Inferior parietal cortex (tissue), 1 donor: ENCODE measurements around the gene SMIM45.

Experiments used
- DNase-seq: peaks from one replicate; pipeline ENCODE4 v3.0.0-alpha.2; 2016; ENCODE audit errors: extremely low spot score

The SMIM45 gene

DNA sequence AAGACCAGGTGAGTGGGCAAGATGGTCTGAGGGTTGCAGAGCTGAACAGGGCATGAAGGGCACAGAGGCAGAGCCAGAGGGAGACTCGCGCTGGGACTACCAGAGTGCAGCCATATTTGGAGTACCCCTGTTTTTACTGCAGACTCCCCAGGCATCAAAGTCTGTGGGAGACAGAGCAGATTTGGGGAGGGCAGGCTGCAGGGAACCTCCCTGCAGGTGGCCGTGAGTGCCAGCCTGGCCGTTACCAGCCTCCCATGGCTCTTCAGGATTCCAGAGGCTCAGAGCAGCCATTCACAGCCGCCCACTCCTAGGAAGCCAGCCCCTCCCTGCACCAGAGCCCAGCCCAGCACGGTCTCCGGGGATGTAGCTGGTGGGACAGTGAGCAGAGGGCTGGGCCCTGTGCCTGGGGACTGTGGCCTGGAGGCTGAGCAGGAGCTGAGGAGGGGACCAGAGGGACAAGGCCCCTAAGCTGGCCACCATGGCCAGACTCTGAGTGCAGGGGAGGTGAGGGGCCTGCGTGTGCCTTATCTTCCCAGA is 17.2 kb downstream of the SMIM45 start, which contains the start of gene SEPTIN3:
SEPTIN3 (plus strand) TSS at position 334 of the 537 bp plus-strand sequence. CDS start 2,050 bp downstream, outside the sequence.
- DNase-seq, result no peak

DNA sequence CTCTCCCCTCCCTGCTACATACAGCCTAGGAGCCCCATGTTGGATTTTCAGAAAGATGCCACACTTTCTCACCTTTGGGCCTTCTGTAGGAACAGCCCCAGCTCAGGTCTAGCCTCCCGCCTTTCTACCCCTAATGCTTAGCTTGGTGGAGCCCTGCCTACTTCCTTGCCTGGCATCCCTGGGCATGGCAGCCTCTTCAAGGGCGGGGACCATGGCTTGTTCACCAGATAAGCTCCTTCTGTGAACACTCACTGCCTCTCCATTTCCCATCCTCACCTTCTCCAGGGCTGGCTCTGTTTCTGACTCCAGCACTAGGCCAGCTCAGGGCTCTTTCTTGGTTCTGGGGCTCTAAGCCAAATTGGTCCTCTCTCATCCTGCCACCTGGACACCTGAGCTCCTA is 18.7 kb downstream of the SMIM45 start:
- no peak for DNase-seq

DNA sequence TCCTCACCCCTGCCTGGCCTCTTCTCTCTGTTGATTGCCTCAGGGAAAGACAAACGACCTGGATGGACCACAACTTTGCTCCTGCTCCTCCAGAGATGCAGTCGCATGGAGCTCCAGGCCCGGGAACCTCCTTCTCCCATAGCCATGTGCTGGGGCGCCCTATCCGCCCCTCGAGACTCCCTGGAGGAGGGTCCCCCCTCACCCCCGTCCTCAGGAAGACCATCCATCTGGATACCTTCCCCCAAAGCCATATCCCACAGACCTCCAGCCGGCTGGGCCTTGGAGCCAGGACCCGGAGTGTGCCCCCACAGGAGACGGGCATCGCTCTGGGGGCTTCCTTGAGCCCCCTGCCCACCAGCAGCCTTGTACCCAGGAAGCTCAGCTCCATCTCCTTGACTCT is 19.5 kb downstream of the SMIM45 start:
- no peak for DNase-seq

DNA sequence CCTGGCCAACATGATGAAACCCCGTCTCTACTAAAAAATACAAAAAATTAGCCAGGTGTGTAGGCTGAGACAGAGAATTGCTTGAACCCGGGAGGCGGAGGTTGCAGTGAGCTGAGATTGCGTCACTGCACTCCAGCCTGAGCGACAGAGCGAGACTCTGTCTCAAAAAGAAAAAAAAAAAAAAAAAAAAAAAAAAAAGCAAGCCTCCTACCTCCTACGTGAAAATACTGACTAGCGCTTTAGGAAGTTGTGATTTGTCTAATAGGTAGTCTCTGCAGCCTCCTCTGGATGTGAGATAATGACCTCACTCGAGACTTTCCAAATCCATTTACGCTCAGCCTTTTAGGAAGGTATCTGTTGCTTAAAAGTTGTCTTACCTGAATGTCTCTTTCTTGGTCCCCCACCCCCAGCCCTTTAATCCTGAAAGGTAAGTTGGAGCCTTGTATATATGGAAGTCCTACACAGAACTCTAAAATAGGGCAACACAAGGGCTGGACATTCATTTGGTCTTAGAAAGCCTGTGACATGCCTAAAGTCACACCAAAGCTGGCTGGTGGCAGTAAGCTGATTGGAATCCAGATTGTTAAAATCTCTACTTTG is 22.8 kb downstream of the SMIM45 start:
- no peak for DNase-seq

DNA sequence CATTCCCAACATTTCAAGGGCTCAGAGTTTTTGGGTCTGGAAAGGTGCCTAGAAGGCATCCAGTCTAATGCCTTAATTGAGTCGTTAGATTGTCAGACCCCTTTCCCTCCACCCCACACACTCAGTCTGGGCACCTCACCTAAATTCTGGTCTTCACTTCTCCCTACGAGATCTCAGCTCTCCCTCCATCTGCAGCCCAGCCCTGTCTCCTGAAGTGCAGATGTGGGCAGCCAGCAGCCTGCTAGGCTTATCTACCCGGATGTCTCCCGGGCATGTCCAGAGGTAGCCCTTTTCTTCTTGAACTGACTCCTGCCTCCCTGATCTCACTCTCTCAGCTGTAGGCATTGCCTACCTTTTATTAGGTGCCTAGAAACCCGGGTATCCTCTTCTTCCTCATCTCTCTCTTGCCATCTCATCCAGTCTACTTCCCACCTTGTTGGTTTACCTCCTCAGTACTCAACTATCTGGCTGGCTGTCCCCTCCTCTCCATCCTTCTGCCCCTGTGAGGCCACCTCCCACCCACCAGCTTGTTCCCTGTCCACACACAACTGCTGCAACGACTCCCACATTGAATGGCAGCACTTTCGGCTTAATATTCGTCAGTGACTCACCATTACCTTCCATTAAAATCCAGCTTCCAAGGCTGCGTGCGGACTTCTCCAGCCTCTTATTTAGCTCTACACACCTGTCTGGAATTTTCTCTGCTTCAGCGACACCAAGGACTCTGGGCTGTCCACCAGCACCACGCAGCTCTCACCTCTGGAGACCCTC is 23.5 kb downstream of the SMIM45 start:
- DNase-seq, result no peak

DNA sequence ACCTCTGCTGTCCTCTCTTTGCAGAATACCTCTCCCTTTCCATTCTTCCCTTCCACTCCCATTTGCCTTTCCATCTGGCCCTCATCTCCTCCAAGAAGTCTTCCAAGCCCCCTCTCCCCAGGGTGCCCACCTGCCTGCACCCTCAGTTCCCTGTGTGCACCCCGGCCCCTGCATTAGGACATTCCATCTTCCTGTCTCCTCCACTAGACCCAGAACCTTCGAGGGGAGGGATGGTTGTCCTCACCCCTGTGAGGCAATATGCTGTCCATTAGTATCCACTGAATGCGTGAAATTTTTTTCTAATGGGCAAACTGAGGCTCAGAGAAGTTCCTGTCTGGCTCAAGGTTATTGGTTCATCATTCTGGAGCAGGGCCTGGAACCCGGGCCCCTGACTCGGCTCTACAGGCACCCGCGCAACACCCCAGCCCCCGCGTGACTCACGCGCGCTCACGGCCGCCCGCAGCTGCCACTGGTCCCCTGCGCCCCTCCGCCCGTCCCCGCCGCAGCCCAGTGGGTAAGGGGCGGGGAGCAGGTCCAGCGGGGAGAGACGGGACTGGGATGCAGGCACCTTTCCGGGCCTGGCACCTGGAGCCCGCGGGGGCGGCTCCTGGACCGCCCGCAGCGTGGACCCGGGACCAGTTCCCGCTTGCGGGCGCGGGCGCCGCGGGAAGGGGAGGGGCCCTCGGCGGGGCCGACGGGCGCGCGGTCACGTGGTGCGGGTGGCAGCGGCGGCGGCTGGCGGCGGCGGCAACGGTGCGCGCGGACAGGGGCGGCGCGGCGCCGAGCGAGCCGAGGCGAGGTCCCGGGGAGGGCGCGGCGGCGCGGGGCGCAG is 24.3 kb downstream of the SMIM45 start:
- DNase-seq, result peak; percentile 33

DNA sequence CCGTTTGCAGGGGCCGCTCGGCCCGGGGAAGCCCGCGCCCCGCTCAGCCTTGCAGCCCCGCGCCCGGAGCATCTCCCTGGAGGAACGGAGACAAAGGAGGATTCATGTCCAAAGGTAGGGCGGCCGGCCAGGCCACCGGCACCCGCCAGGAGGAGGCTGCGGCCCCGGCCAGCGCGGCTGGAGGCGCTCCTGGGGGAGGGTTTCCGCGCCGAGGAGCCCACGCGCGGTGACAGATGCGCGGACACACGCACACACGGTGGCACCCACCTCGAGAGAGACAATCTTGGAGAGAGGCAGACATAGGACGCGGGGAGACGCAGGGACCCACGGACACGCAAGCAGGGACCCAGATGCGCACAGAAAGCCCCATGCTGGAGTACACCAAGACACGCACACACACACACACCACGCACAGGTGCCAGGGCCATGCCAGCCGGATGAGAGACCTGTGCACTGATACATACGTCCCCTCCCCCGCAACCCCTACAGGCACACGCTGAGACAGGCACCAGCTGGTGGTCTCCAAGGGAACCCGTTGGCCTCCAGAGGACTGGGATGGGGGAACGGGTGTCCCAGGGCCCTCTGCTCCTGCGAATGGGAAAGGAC is 25.1 kb downstream of the SMIM45 start:
- no peak for DNase-seq

DNA sequence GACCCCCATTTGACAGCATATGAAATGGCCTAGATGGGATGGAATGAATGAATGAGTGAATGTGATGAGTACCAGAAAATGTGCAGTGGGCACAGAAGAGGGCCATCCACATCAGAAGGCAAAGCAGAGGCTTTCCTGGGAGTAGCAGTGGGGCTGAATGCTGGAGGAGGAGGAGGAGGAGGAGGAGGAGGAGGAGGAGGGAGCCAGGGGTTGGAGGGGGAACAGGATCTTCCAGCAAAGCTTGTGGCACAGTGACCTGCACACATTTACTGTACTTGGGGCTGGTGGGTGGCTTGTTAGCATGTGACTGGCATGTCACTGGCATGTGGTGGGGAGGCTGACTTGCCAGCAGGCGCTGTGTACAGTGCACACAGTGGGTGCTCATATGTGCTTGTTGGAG is 26.8 kb downstream of the SMIM45 start:
- no peak for DNase-seq

DNA sequence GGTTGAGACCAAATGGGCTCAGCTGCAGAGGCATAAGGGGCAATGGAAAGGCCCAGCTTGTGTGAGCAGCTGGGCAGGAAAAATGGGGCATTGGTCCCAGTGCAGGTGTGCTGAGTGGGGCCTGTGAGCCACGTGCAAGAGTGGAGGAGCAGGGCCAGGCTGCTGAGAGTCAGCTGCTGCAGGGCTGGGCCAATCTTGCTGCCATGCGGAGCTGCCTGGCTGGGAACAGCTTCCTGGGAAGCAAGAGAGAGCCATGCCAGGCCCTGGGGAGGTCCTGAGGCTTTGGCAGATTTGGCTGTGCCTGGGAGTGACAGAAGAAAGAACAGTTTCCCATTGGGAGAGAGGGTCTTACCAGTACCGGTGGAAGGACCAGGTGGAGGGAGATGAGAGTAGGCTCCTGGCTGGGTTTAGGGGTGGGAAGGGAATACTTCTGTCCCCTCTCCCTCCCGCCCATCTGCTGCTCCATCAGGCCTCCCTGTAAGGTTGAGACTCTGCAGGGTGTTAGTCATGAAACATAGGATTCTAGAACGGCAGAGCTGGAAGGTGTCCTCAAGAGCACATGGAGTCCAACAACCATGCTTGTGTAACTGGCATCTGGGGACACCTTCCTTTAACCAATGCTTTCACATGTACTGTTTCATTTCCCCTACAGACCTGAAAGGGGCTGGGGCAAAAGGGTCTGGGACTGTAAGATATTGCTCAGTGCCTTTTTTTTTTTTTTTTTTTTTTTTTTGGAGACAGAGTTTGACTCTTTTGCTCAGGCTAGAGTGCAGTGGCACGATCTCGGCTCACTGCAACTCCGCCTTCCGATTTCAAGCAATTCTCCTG is 27.7 kb downstream of the SMIM45 start:
- DNase-seq, result no peak

DNA sequence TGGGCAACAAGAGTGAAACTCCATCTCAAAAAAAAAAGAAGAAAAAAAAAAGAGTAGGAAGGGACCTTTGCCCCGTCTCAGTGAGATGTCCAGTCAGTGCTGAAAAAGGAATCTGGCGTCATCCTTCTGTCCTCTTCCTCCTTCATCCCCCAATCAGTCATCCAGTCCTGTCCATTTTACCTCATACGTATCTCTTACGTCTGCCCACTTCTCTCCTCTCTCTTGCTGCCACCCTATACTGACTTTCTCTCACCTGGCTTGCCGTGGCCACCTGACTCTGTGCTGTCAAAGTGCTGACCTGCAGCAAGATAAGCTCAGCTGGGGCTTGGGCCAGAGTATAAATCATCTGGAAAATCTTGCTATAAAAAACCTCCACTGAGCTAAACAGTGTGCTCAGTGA is 30.9 kb downstream of the SMIM45 start:
- DNase-seq, result no peak

DNA sequence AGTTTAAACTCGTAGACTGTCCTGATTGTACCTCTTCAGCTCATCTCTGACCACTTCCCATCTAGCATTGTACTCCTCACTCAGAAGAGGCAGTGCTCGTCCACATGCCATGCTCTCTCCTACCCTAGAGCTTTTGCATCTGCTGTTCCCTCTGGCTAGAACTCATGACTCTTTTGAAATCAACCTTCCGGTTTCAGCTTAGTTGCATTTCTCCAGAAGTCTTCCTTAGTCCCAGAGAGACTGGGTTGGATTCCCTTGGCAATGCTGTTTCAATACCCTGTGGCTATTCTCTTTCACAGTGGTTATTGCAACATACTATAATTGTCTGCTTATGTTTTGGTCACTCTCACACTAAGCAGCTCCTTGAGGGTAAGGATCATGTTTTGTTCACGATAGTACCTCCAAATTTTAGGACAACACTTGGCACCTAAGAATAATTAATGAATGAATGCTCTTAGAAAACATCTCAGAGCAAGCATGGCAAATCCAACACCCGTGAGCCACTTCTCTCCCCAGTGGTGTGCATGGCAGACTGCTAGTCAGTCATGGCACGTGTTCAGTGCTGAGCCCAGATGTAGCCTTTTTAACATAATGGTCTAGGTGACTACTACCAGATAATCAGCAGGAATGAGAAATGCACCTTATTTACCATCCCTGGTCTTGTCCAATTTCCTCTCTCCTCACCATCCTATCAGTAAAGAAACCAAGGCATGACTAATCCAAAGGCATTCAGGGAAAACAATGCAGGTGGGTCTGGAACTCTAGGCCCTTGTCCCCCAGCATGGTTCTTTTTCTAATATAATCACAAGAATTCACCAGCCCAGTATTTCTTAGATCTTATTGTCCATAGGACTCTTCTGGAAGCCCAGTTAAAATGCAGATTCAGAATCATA is 31.8 kb downstream of the SMIM45 start:
- no peak for DNase-seq

DNA sequence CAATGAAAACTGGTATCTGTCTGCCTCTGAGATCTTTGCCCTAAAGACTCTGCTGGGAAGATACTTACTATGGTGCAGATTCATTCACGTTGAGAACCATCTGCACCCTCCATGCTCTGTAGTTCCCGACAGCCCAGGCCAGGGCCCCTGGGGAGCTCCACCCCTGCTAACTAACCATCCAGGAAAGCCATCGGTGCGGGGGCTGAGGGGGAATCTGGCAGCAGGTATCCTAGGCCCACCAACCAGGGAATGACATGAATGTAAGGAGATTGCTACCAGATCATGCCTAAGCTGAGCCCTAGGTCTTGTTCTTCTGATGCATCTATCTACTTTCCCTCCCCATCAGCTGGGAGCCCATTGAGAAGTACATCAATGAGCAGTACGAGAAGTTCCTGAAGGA is 35.3 kb downstream of the SMIM45 start:
- DNase-seq, result no peak

DNA sequence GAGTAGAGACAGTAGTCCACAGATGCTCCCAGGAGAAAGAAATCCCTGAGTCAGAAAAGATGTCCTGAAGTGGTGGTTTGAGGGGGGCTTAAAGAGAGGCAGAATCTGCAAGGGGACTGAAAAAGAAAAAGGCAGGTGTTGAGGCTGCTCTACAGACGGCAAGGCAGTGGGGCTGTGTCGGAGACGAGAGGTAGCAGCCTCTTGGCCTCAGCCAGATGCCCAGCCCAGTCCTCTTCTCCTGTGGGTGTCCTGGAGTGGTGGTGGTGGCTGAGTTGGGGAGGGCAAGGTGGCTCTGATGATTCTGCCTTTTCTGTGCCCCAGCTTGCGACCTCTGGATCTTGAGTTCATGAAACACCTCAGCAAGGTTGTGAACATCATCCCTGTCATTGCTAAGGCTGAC is 37.3 kb downstream of the SMIM45 start:
- DNase-seq, result no peak

DNA sequence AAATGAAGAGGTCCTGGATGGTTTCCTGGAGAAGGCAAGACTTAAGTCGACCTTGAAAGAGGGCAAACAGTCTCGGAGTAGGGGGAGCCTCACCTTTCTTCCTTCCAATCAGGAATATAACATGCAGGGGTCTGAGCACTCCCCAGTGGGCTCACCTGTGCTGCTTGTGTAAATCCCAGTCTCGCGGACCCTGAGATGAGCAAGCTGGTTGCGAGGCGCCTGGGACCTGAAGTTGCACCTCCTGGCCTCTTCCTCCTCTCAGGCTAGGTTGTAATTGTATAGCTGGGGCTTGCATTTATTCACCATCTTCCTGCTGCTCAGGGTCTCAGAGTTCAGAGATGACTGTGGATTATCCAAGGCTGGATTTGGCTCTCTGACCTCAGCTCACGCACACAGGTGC is 39.2 kb downstream of the SMIM45 start:
- DNase-seq, result no peak

DNA sequence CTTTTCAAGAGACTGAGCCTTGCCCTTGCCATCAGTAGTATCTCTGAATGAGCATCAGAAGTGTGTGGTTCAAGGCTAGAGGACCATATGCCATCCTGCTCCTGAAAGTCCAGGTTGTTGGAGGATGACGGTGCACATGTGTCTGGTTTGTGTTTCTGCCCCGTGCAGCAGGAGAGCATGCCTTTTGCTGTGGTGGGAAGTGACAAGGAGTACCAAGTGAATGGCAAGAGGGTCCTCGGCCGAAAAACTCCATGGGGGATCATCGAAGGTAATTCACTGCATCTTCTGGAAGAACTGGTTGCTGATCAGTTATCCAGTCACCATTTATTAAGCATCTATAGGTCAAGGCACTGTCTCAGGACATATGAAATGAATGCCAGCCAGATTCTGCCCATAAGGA is 40.5 kb downstream of the SMIM45 start:
- DNase-seq, result no peak

DNA sequence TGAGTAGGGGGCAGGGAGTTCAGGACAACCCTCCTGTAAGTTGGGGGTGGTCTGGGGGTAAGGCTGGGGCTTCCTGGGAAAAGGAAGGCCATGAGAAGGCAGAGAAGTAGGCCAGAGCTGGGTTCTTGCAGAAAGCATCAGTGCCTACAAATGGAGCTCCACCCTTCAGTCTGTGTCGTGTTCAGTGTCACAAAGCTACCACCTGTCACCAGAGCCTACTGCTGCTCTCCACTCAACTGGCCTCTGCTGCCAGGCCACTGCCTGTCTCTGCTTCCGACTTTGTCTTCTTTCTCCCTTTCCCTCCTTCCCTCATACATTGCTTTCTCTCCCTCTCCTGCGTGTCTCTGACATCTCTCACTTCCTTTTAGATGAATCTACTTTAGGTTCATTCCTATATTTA is 43.3 kb downstream of the SMIM45 start:
- no peak for DNase-seq

DNA sequence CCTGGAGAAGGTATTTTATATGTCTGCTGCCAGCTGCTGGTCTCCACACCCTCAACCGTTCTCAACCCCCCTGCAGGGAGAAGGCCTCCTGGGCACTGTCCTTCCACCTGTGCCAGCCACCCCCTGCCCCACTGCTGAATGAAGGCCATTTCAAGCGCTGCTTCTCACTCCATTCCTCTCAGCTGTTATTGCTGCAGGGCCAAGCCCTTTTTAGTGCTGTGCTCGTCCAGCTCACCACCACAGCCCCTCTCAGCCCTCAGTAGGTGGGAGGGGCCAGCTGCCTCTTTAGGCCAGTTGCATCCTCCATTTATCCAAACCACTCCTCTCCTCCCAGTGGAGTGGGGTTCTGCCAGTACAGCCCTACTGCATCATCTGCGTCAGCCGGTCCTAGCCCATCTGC is 44.9 kb downstream of the SMIM45 start:
- no peak for DNase-seq

DNA sequence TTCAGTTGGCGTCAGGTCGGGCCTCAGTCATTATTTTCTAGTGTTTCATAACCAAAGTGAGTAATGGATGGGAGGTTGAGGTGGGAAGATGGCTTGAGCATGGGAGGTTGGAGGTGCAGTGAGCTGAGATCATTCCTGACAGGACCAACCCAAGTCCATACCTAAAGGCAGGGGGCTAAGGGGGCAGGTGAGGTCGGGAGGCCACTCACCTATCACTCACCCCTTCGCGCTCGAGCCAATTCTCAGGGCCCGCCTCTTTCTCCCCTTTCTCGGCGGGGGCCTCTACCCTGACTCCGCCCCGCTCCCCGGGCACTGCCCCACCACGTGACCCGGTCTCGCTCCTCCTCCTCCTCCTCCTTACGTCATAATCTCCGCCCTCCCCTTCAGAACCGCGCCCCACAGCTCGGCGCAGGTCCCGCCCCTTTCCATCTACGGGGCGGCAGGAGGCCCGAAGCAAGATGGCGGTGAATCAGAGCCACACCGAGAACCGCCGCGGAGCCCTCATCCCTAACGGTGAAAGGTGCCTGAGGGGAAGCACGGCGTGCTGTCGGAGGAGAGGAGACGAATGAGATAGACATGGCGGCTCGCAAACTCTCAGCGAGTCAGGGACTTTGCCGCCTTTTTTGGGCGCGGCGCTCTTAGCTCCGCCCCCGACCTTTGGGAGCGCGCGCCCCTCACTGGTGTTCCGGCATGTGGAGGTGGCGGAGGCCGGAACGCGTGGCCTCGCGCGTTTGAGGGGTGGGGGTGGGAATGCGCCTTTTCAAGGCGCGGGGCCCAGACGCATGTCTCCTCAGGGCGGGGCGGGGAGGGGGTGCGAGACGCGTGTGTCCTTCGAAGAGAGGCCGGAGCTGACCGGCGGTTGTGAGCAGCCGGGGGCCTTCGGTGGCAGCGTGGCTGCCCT is 46.7 kb downstream of the SMIM45 start, which contains the start of gene WBP2NL:
WBP2NL (plus strand) TSS at position 428 of the 901 bp plus-strand sequence; CDS start at position 459, 31 bp downstream.
- peak; percentile 76 for DNase-seq

DNA sequence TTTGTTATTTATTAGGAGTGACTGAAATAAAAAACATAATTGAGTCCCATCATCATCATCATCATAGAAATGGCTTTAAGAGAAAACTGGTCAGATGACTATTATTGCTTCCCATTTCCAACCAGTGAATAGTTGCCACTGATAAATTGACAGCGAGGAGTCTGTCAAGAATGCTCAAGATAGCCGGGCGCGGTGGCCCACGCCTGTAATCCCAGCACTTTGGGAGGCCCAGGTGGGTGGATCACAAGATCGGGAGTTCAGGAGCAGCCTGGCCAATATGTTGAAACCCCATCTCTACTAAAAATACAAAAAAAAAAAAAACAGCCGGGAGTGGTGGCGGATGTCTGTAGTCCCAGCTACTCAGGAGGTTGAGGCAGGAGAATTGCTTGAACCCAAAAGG is 48.5 kb downstream of the SMIM45 start:
- no peak for DNase-seq
